ENCODE results near the gene SNED1. TPM values are rescaled to one million over a fixed set of nuclear protein-coding genes. Genes with fewer than 3 reads are reported as not detected.

Gene SNED1
- total and polyA plus RNA-seq, 3 experiments from 2014 or later, result 0.90 to 3.5 (median 1.8) TPM

DNA sequence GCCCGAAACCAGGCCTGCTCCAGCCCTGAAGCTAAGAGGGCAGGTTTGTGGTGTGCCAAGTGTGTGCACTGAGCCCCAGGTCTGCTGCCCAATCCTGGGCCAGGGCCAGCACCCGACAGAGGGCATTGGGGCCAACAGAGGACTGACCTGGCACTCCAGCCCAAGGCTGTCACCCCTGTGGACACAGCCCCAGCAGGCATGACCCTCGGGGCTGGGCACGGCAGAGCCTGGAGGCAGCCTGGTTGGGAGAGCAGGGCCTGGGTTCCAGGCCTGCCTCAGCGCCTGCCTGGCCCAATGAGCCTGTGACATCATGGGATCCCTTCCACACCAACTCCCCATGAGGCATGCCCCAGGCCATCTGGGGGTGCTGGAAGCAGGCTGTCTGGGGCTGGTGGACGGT, 10.8 kb upstream of the SNED1 start:
- Histone ChIP-seq H3K4me1 (ENCODE audit: insufficient read depth, low read length) (no peaks in the 10 kb centered on the region), H3K27ac (ENCODE audit: low read depth, low read length) (no peak overlapping the region), H3K9me3 (ENCODE audit: low read length) (no peaks in the 10 kb centered on the region), H3K36me3 (ENCODE audit: insufficient read depth, low read length) (no peaks in the 10 kb centered on the region), H3K27me3 (ENCODE audit: insufficient read depth, low read length, poor library complexity, severe bottlenecking) (no peaks in the 10 kb centered on the region), H3K4me3 (ENCODE audit: low read length) (no peak overlapping the region)
- ChIA-PET CTCF (no interaction called here), POLR2A (no interaction called here)
- Mint-ChIP-seq H3K27ac (no peak overlapping the region), H3K4me1 (peaks cover 0 to 4% (median 0%) of the 10 kb centered on the region in 3 donors), H3K4me3 (no peak overlapping the region), H3K9me3 (no peaks in the 10 kb centered on the region), H3K36me3 (peaks cover 0 to 2% (median 0%) of the 10 kb centered on the region in 3 donors), H3K27me3 (peaks cover 4 to 5% of the 10 kb centered on the region in 2 donors)
- DNase-seq, result peak in 1 of 5 donors; percentile 18

DNA sequence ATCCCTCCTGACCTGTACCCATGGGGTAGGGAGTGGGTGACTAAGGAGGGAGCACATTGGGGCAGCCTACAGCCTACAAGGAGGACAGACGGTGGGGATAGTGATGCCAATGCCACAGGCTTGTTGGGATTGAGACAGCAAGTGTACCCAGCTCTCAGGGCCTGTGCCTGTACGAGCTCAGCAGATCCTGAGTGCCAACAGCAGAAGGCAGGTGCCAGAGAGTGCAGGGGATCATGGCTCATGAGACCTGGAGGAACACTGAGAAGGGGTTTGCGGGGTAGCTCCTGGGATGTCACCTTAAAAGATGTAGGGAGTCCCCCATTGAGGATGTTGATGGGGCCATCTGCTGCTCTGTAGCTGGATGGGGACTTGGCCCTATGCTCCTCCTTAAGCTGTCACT, 10.3 kb upstream of the SNED1 start:
- POLR2A ChIA-PET, result no interaction called here
- H3K4me3 Mint-ChIP-seq, result no peak overlapping the region

DNA sequence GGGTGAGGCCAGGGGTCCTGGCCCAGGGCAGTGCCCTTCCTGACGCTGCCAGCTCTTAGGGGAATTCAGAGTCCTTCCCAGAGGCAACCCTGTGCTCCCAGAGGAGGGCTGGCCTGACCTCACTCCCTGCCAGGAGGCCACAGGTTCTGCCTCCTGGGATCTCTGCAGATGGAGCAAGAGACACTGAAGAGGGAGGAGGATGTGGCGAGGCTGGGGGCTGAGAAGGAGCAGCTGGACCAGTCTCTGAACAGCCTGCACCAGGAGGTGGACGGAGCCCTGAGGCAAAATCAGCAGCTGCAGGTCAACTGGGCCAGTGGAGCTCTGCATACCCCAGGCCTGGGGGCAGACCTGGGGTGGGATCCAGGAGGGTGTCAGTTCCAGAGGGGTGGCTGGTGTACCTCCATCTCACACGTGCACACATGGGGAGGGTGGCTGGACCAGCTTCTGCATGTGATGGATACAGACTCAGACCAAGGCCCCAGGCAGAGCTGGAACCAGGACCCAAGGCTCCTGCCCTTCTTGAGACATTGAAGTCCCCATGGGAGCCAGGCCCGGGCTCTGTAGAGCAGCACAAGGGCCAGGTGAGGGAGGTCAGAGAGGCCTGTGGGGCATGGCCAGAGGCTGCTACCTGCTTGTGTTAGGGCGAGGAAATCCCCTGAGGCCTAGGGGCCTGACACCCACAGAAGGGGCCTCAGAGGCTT, 9.7 kb upstream of the SNED1 start:
- Histone ChIP-seq H3K4me1 (ENCODE audit: insufficient read depth, low read length) (no peaks in the 10 kb centered on the region), H3K9me3 (ENCODE audit: low read length) (no peaks in the 10 kb centered on the region), H3K4me3 (ENCODE audit: low read length) (no peak overlapping the region), H3K36me3 (ENCODE audit: insufficient read depth, low read length) (no peaks in the 10 kb centered on the region), H3K27me3 (ENCODE audit: insufficient read depth, low read length, poor library complexity, severe bottlenecking) (no peaks in the 10 kb centered on the region), H3K27ac (ENCODE audit: low read depth, low read length) (no peak overlapping the region)
- Mint-ChIP-seq H3K27me3 (peaks cover 0 to 4% of the 10 kb centered on the region in 2 donors), H3K4me1 (no peaks in the 10 kb centered on the region), H3K27ac (no peak overlapping the region), H3K4me3 (no peak overlapping the region), H3K9me3 (no peaks in the 10 kb centered on the region), H3K36me3 (peaks cover 0 to 2% (median 0%) of the 10 kb centered on the region in 3 donors)
- peak in 1 of 5 donors; percentile 23 for DNase-seq
- ChIA-PET CTCF (no interaction called here), POLR2A (no interaction called here)

More for the DNA sequence above, 10.3 kb upstream of the SNED1 start:
- H3K9me3 Mint-ChIP-seq, result no peaks in the 10 kb centered on the region
- Histone ChIP-seq H3K27me3 (ENCODE audit: insufficient read depth, low read length, poor library complexity, severe bottlenecking) (no peaks in the 10 kb centered on the region), H3K4me3 (ENCODE audit: low read length) (no peak overlapping the region), H3K36me3 (ENCODE audit: insufficient read depth, low read length) (no peaks in the 10 kb centered on the region), H3K4me1 (ENCODE audit: insufficient read depth, low read length) (no peaks in the 10 kb centered on the region), H3K27ac (ENCODE audit: low read depth, low read length) (no peak overlapping the region), H3K9me3 (ENCODE audit: low read length) (no peaks in the 10 kb centered on the region)
- H3K4me1 Mint-ChIP-seq, result no peaks in the 10 kb centered on the region
- H3K27me3 Mint-ChIP-seq, result peaks cover 0 to 4% of the 10 kb centered on the region in 2 donors
- peaks cover 0 to 2% (median 0%) of the 10 kb centered on the region in 3 donors for H3K36me3 Mint-ChIP-seq
- CTCF ChIA-PET, result no interaction called here
- peak in 1 of 5 donors; percentile 17 for DNase-seq
- no peak overlapping the region for H3K27ac Mint-ChIP-seq

DNA sequence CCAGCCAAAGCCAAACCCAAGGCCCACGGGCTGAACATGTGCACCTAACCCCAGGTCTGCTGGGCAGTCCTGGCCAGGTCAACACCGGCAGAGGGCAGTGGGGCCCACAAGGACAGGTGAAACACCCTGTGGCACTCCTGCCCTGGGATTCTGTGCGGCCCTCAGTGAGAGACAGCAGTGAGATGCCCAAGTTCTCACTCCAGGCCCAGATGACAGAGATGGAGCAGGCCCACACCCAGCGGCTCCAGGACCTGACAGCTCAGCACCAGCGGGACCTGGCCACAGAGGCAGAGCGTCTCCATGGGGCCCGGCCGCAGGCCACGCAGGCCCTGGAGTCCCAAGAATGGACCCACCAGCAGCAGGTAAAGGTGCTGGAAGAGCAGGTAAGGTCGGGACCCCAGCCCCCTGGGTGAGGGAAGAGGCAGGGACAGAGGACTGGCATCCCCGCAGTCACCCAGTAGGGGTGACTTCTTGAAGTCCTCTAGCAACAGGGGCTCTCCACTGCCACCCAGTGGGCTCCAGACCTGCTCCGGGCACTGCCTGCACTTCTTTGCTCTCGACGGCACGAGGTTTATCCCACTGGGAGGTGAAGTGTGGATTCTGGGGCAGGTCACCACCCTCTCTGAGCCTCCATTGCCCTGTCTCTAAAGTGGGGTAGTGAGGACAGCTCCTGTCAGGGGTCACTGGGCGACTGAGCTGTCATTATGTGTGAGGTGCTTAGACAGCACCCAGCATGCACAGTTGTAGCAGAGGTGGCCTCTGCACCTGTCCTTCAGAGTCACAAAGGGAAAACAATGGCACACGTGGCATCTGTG, 8.8 kb upstream of the SNED1 start:
- Histone ChIP-seq H3K27ac (ENCODE audit: low read depth, low read length) (no peak overlapping the region), H3K36me3 (ENCODE audit: insufficient read depth, low read length) (no peaks in the 10 kb centered on the region), H3K27me3 (ENCODE audit: insufficient read depth, low read length, poor library complexity, severe bottlenecking) (no peaks in the 10 kb centered on the region), H3K4me1 (ENCODE audit: insufficient read depth, low read length) (no peaks in the 10 kb centered on the region), H3K9me3 (ENCODE audit: low read length) (no peaks in the 10 kb centered on the region), H3K4me3 (ENCODE audit: low read length) (no peak overlapping the region)
- Mint-ChIP-seq H3K4me1 (no peaks in the 10 kb centered on the region), H3K27me3 (peaks cover 0 to 4% of the 10 kb centered on the region in 2 donors), H3K27ac (peak overlapping the region in 1 of 8 donors; percentile 3), H3K4me3 (no peak overlapping the region), H3K36me3 (peaks cover 0 to 2% (median 0%) of the 10 kb centered on the region in 3 donors), H3K9me3 (no peaks in the 10 kb centered on the region)
- POLR2A ChIA-PET, result no interaction called here
- peak in 1 of 5 donors; percentile 43 for DNase-seq
- CTCF ChIA-PET, result no interaction called here

DNA sequence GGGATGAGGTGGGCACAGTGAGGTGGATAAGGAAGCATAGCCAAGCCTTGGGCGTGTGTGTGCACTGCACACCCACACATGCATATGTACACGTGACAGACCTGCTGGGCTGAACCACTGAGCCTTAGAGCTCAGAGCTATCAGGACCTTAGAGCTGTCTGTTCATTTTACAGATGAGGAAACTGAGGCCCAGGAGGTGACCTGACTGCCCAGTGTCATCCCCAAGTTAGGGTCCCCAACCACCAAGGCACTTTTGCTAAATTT, 8.2 kb upstream of the SNED1 start:
- Mint-ChIP-seq H3K27me3 (peaks cover 2 to 4% of the 10 kb centered on the region in 2 donors), H3K9me3 (no peaks in the 10 kb centered on the region), H3K36me3 (peaks cover 0 to 2% (median 0%) of the 10 kb centered on the region in 3 donors), H3K4me3 (no peak overlapping the region), H3K4me1 (no peaks in the 10 kb centered on the region), H3K27ac (no peak overlapping the region)
- Histone ChIP-seq H3K27ac (ENCODE audit: low read depth, low read length) (no peak overlapping the region), H3K27me3 (ENCODE audit: insufficient read depth, low read length, poor library complexity, severe bottlenecking) (no peaks in the 10 kb centered on the region), H3K4me1 (ENCODE audit: insufficient read depth, low read length) (no peaks in the 10 kb centered on the region), H3K36me3 (ENCODE audit: insufficient read depth, low read length) (no peaks in the 10 kb centered on the region), H3K4me3 (ENCODE audit: low read length) (no peak overlapping the region), H3K9me3 (ENCODE audit: low read length) (no peaks in the 10 kb centered on the region)
- POLR2A ChIA-PET, result no interaction called here
- CTCF ChIA-PET, result no interaction called here
- no peak for DNase-seq

DNA sequence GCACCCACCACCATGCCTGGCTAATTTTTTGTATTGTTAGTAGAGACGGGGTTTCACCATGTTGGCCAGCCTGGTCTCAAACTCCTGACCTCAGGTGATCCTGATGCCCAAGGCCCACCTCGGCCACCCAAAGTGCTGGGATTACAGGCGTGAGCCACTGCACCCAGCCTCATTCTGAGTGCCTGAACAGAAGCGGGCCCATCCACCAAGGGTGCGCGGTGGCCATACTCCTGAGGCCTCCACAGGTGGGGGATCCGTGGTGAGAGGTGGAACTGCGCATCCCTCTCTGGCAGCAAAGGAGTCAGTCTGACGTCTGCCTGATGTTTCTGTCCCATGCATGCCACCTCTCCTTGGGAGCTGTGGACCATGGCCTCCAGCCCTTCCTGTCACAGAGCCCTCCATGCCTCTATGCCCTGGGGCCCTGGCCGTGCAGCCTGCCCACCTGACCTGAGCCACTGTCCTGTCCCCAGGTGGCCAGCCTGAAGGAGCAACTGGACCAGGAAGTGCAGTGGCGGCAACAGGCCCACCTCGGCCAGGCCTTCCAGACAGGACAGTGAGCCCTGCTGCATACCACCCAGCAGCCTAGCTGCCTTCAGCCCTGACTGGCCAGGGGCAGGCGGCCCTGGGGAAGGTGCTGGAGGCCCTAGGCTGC, 7.6 kb upstream of the SNED1 start:
- no peak overlapping the region for H3K27ac Mint-ChIP-seq
- H3K4me3 Mint-ChIP-seq, result no peak overlapping the region
- H3K36me3 Mint-ChIP-seq, result no peaks in the 10 kb centered on the region
- Histone ChIP-seq H3K4me1 (ENCODE audit: insufficient read depth, low read length) (no peaks in the 10 kb centered on the region), H3K27me3 (ENCODE audit: insufficient read depth, low read length, poor library complexity, severe bottlenecking) (no peaks in the 10 kb centered on the region), H3K9me3 (ENCODE audit: low read length) (no peaks in the 10 kb centered on the region), H3K4me3 (ENCODE audit: low read length) (no peak overlapping the region), H3K36me3 (ENCODE audit: insufficient read depth, low read length) (no peaks in the 10 kb centered on the region), H3K27ac (ENCODE audit: low read depth, low read length) (no peak overlapping the region)
- peak in 1 of 5 donors; percentile 17 for DNase-seq
- ChIA-PET POLR2A (no interaction called here), CTCF (no interaction called here)
- no peaks in the 10 kb centered on the region for H3K9me3 Mint-ChIP-seq
- no peaks in the 10 kb centered on the region for H3K4me1 Mint-ChIP-seq
- peaks cover 4 to 7% of the 10 kb centered on the region in 2 donors for H3K27me3 Mint-ChIP-seq

DNA sequence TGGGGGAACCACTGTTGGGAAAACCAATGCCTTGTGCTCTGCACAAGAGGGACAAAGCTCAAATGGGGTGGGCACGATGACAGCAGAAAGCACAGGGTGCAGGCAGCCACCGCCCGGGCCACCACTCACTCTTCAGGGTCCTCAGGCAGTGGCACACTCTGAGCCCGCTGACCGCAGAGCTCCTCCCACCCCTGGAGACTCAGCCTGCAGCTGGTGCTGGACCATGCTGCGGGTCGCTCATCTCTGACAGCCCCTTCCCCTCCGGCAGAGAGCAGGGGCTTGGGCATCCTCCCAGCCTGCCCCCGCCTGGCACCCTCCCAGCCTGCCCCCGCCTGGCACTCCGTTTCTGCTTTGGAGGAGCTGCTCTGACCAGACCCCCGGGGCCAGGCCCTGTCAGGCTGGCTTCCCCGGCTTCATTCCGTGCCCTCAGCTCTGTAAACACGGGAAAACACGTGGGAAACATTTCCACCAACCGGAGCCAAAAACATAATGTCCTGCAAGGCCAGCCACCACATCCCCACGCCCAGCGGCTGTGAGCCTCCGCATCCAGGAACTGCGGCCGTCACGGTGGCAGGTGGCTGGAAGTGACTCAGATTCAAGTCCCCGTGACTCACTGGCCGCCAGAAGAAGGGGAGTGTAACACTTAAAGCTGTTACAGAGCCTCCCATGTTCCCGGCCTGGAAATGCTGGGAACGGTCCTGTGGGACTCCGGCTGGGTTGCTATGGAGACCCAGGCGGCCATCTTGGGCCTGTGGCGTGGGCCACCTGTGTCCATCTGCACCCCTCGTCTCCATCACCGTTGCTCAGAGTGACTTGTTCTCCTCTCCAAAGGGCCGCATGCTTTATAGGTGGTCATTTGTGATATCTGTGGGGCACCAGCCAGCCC, 6.8 kb upstream of the SNED1 start:
- Mint-ChIP-seq H3K4me3 (no peak overlapping the region), H3K9me3 (no peaks in the 10 kb centered on the region), H3K4me1 (no peaks in the 10 kb centered on the region), H3K27ac (no peak overlapping the region), H3K27me3 (peaks cover 4 to 8% of the 10 kb centered on the region in 2 donors), H3K36me3 (no peaks in the 10 kb centered on the region)
- Histone ChIP-seq H3K27me3 (ENCODE audit: insufficient read depth, low read length, poor library complexity, severe bottlenecking) (no peaks in the 10 kb centered on the region), H3K4me1 (ENCODE audit: insufficient read depth, low read length) (no peaks in the 10 kb centered on the region), H3K4me3 (ENCODE audit: low read length) (no peak overlapping the region), H3K36me3 (ENCODE audit: insufficient read depth, low read length) (no peaks in the 10 kb centered on the region), H3K27ac (ENCODE audit: low read depth, low read length) (no peak overlapping the region), H3K9me3 (ENCODE audit: low read length) (no peaks in the 10 kb centered on the region)
- peak in 1 of 5 donors; percentile 35 for DNase-seq
- ChIA-PET CTCF (no interaction called here), POLR2A (no interaction called here)
